Measurements from ENCODE around the gene PLXNC1. TPM values are rescaled to one million over a fixed set of nuclear protein-coding genes. Genes with fewer than 3 reads are reported as not detected.

PLXNC1 gene
- total RNA-seq, 2 donors from 2014 or later = 9.2 to 15.3 TPM

GRCh38 chr12:94267921-94268471 lies 119.6 kb downstream of the PLXNC1 start:
- DNase-seq (ENCODE audit: low spot score) = no peak
- intact Hi-C loops (cut with DNase I) = no loop called here

- intact Hi-C loops (cut with DNase I) = no loop called here
- DNase-seq (ENCODE audit: low spot score) = no peak
These were observed 121.1 kb downstream of the PLXNC1 start for GRCh38 chr12:94269316-94269999.

- DNase-seq (ENCODE audit: low spot score) = no peak
- intact Hi-C loops (cut with DNase I) = no loop called here
These were observed 123.0 kb downstream of the PLXNC1 start for GRCh38 chr12:94271351-94271750.

- DNase-seq (ENCODE audit: low spot score) = peak; percentile 71
- intact Hi-C loops (cut with DNase I) = no loop called here
These were observed 123.9 kb downstream of the PLXNC1 start for GRCh38 chr12:94272280-94272679.

- DNase-seq (ENCODE audit: low spot score) = no peak
- intact Hi-C loops (cut with DNase I) = no loop called here
These were observed 124.9 kb downstream of the PLXNC1 start for GRCh38 chr12:94273272-94273671.

GRCh38 chr12:94276725-94277124 lies 128.3 kb downstream of the PLXNC1 start:
- no peak for DNase-seq (ENCODE audit: low spot score)
- intact Hi-C loops (cut with DNase I) = no loop called here

GRCh38 chr12:94277426-94278000 lies 129.1 kb downstream of the PLXNC1 start:
- no peak for DNase-seq (ENCODE audit: low spot score)
- intact Hi-C loops (cut with DNase I) = no loop called here

GRCh38 chr12:94280063-94280462 lies 131.7 kb downstream of the PLXNC1 start:
- DNase-seq (ENCODE audit: low spot score) = no peak
- intact Hi-C loops (cut with DNase I) = no loop called here

GRCh38 chr12:94282675-94283074 lies 134.3 kb downstream of the PLXNC1 start:
- intact Hi-C loops (cut with DNase I) = no loop called here
- peak; percentile 66 for DNase-seq (ENCODE audit: low spot score)

- DNase-seq (ENCODE audit: low spot score) = no peak
- intact Hi-C loops (cut with DNase I) = no loop called here
These were observed 135.7 kb downstream of the PLXNC1 start for GRCh38 chr12:94284046-94284445.

GRCh38 chr12:94284859-94285258 lies 136.5 kb downstream of the PLXNC1 start:
- intact Hi-C loops (cut with DNase I) = no loop called here
- no peak for DNase-seq (ENCODE audit: low spot score)

GRCh38 chr12:94285943-94286582 lies 137.7 kb downstream of the PLXNC1 start:
- intact Hi-C loops (cut with DNase I) = no loop called here
- no peak for DNase-seq (ENCODE audit: low spot score)

- intact Hi-C loops (cut with DNase I) = no loop called here
- DNase-seq (ENCODE audit: low spot score) = no peak
These were observed 138.3 kb downstream of the PLXNC1 start for GRCh38 chr12:94286583-94287244.

- no peak for DNase-seq (ENCODE audit: low spot score)
- intact Hi-C loops (cut with DNase I) = no loop called here
These were observed 138.9 kb downstream of the PLXNC1 start for GRCh38 chr12:94287245-94287628.

GRCh38 chr12:94289461-94290312 lies 141.3 kb downstream of the PLXNC1 start:
- intact Hi-C loops (cut with DNase I) = no loop called here

GRCh38 chr12:94290353-94290752 lies 142.0 kb downstream of the PLXNC1 start:
- intact Hi-C loops (cut with DNase I) = no loop called here
- no peak for DNase-seq (ENCODE audit: low spot score)

More at GRCh38 chr12:94289461-94290312, 141.3 kb downstream of the PLXNC1 start:
- DNase-seq (ENCODE audit: low spot score) = peak; percentile 81

GRCh38 chr12:94297096-94297699 lies 148.8 kb downstream of the PLXNC1 start:
- intact Hi-C loops (cut with DNase I) = no loop called here

GRCh38 chr12:94297876-94298505 lies 149.6 kb downstream of the PLXNC1 start:
- DNase-seq (ENCODE audit: low spot score) = no peak
- intact Hi-C loops (cut with DNase I) = no loop called here

More at GRCh38 chr12:94297096-94297699, 148.8 kb downstream of the PLXNC1 start:
- DNase-seq (ENCODE audit: low spot score) = no peak

Data from posterior vena cava (tissue), 2 donors.